Measurements from ENCODE around the gene TCP11L1. TPM values are rescaled to one million over a fixed set of nuclear protein-coding genes. Genes with fewer than 3 reads are reported as not detected.
"Not testable (repeated sequence)": the region's sequence is repeated elsewhere in the genome, so short reads cannot be mapped to it uniquely, and the experiment has no call there.

TCP11L1 gene
- total RNA-seq, 4 donors from 2014 or later: 24.7 to 52.6 (median 34.6) TPM

GRCh38 chr11:33089776-33090175, 50.4 kb downstream of the TCP11L1 start:
- TF ChIP-seq CTCF (IDR thresholded peaks at IDR 0.05): no peak
- no peak for ATAC-seq (ENCODE audit: low FRiP score)
- no peak for DNase-seq (ENCODE audit: low spot score)

DNA sequence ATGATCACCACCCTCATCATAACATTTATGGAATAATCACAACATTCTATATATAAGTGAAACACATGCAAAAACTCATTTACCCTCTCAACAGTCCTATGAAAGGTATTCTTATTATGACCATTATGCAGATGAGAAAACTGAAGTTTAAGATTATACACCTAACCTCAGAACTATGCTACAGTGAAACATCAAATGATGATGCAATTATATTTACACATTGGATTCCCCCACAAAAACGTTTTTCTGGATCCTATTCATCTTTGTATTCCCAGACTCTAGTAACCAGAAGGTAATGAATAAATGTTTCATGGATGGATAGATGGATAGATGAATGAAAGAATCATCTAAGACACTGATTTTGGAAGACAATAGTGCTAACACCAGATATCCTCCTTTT, 54.8 kb downstream of the TCP11L1 start:
- DNase-seq (ENCODE audit: low spot score): no peak
- ATAC-seq (ENCODE audit: low FRiP score): no peak
- no peak for TF ChIP-seq CTCF (IDR thresholded peaks at IDR 0.05)

- TF ChIP-seq CTCF (IDR thresholded peaks at IDR 0.05): no peak
- no peak for DNase-seq (ENCODE audit: low spot score)
- no peak for ATAC-seq (ENCODE audit: low FRiP score)
These were observed 64.5 kb downstream of the TCP11L1 start for GRCh38 chr11:33103836-33104235.

DNA sequence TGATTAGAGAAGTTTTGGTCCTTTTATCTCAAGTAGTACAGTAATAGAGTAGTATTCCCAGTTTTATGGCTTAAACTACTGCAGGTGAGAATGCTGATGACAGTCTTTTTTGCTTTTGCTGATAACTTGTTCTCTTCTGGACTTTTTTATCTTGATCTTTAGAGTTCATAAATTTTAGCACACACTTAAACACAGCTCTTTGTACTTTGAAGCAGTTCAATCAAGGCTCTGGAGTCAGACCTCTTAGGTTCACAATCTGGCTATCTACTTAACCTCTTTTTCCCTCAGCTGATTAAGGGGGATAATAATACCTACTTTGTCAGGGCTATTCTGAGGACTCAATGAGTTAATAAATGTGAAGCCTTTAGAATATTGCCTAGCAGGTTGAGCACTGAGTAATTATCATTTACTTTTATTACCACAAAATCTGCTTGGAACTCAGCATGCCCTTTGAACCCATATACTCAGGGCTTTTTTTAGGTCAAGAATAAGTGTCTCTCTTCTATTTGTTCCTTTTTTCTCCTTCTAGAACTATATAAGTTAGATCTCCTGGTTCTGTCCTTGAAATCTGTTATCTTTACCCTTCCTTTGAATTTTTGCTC, 70.0 kb downstream of the TCP11L1 start:
- DNase-seq (ENCODE audit: low spot score): no peak
- no peak for TF ChIP-seq CTCF (IDR thresholded peaks at IDR 0.05)
- no peak for ATAC-seq (ENCODE audit: low FRiP score)

- ATAC-seq (ENCODE audit: low FRiP score) (no peak), DNase-seq (ENCODE audit: low spot score) (no peak)
- no peak for TF ChIP-seq CTCF (IDR thresholded peaks at IDR 0.05)
These were observed 70.7 kb downstream of the TCP11L1 start for GRCh38 chr11:33110083-33110482.

DNA sequence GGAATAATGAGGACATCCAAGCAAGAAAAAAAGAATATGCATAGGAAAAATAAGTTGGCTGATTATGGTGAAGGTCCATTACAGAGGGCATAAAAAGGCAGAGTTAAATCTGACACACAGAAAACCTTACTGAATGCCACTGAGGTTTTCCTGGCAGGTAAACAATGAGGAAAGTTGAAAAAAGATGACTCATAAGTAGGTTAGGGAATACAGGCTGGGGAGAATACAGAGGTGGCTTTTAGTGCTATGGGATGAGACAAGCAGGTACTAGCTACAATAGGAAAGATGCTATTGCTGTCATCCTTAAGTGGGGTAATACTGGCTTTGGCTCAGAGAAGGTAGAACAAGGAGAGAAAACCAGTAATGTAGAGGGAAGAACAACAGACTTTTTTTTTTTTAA, 77.2 kb downstream of the TCP11L1 start:
- no peak for TF ChIP-seq CTCF (IDR thresholded peaks at IDR 0.05)
- ATAC-seq (ENCODE audit: low FRiP score) (no peak), DNase-seq (ENCODE audit: low spot score) (no peak)

DNA sequence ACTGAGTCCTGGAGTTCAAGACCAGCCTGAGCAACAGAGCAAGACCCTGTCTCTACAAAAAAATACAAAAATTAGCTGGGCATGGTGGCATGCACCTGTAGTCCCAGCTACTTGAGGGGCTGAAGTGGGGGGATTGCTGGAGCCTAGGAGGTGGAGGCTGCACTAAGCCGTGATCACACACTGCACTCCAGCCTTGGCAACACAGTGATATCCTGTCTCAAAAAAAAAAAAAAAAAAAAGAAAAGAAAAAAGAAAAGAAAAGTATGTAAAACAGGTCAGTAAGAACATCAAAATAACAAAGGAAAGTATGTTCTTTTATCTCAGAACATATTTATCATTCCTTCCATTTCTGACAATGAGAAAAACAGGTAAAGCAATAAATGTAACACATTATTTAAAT, 83.3 kb downstream of the TCP11L1 start:
- not testable (repeated sequence) for DNase-seq (ENCODE audit: low spot score); ATAC-seq (ENCODE audit: low FRiP score)

Small RNA genes lying within 50 kb of the gene (small RNA-seq; reads per million reads assigned to genes)
- gene RF00019: not detected

Other genes starting within 250 kb of the TCP11L1 start
- not detected for gene CCDC73, start 244.9 kb upstream of the TCP11L1 start, total RNA-seq
- 1 to 10 TPM; 1.4 to 3.5 (median 2.0) TPM for gene PRRG4, start 209.6 kb upstream of the TCP11L1 start, total RNA-seq
- 10 to 100 TPM; 22.6 to 34.2 (median 25.9) TPM for gene QSER1, start 146.8 kb upstream of the TCP11L1 start, total RNA-seq
- gene DEPDC7, start 23.7 kb upstream of the TCP11L1 start, total RNA-seq: 1 to 10 TPM in 1 of 4 donors, under 1 TPM in 3; 0.46 to 1.8 (median 0.87) TPM
- 10 to 100 TPM in 2 of 4 donors, 1 to 10 TPM in 2; 7.9 to 22.1 (median 11.4) TPM for gene CSTF3, start 121.9 kb downstream of the TCP11L1 start, total RNA-seq
- 100 to 1,000 TPM; 233 to 345 (median 278) TPM for gene HIPK3, start 217.8 kb downstream of the TCP11L1 start, total RNA-seq

All from omental fat pad (tissue), 4 donors.